Measurements from ENCODE around the gene CD81.

DNA sequence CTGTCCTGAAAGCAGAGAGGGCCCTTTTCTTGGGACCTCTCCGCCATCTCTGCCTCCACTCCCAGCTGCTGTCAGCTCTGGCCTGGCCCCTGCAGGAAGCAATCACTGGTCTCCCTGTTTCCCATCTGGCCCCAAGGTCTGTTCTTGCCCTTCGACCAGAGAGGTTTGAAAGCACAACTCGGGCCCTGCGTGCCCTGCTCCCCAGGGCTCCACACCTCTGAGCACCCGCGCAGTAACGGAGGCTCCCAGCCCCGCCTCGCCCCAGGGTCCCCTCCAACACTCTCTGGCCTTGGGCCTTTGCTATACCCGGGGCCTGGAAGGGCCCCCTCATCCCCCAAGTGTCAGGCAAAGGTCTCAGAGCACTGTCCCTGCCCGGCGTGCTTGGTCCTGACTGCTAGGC lies 7.8 kb upstream of the CD81 start:
- TF ChIP-seq POLR2AphosphoS5 (IDR thresholded peaks at IDR 0.05): no peak
- TF ChIP-seq, protein P1, sequence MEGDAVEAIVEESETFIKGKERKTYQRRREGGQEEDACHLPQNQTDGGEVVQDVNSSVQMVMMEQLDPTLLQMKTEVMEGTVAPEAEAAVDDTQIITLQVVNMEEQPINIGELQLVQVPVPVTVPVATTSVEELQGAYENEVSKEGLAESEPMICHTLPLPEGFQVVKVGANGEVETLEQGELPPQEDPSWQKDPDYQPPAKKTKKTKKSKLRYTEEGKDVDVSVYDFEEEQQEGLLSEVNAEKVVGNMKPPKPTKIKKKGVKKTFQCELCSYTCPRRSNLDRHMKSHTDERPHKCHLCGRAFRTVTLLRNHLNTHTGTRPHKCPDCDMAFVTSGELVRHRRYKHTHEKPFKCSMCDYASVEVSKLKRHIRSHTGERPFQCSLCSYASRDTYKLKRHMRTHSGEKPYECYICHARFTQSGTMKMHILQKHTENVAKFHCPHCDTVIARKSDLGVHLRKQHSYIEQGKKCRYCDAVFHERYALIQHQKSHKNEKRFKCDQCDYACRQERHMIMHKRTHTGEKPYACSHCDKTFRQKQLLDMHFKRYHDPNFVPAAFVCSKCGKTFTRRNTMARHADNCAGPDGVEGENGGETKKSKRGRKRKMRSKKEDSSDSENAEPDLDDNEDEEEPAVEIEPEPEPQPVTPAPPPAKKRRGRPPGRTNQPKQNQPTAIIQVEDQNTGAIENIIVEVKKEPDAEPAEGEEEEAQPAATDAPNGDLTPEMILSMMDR (IDR thresholded peaks at IDR 0.05): no peak
- TF ChIP-seq EP300 (IDR thresholded peaks at IDR 0.05): no peak
- TF ChIP-seq POLR2A (IDR thresholded peaks at IDR 0.05): no peak

Data from gastroesophageal sphincter (tissue), 3 donors.